Suprapubic skin (tissue), 4 donors: ENCODE data around the gene IPPK.
"Not testable (repeated sequence)": the region's sequence is repeated elsewhere in the genome, so short reads cannot be mapped to it uniquely, and the experiment has no call there.

Source experiments
- CTCF ChIP-seq, 2 donors: fragments of 200-600 bp in 1 of 2; fragments of 450-650 bp in 1 of 2; sonication (generic) in 1 of 2; IDR thresholded peaks; one replicate each; pipeline ENCODE4 v1.5.1; 2016 to 2019; ENCODE audit warnings: antibody characterized with exemption in 2 of 2, mild to moderate bottlenecking in 1 of 2, moderate library complexity in 1 of 2
- EP300 ChIP-seq: sonication (generic); formaldehyde crosslinking; IDR thresholded peaks from one replicate; pipeline ENCODE4 v1.6.1; 2017; ENCODE audit warnings: antibody characterized with exemption
- POLR2A ChIP-seq, 2 donors: fragments of 450-650 bp; IDR thresholded peaks; one replicate each; pipeline ENCODE4 v1.6.1; 2017; ENCODE audit warnings: antibody characterized with exemption in 2 of 2, mild to moderate bottlenecking in 2 of 2, moderate library complexity in 2 of 2
- POLR2AphosphoS5 ChIP-seq, 3 donors: sonication (generic); formaldehyde crosslinking; IDR thresholded peaks; one replicate each; pipeline ENCODE4 v1.6.1; 2017; ENCODE audit warnings: antibody characterized with exemption in 3 of 3

- TF ChIP-seq EP300; POLR2A (IDR thresholded peaks at IDR 0.05); CTCF (IDR thresholded peaks at IDR 0.05); POLR2AphosphoS5 (IDR thresholded peaks at IDR 0.05): not testable (repeated sequence)
These were observed 98.1 kb downstream of the IPPK start for GRCh38 chr9:92571871-92572270.
